Gastroesophageal sphincter (tissue), 3 donors: ENCODE measurements around the gene NBPF20.
"Not testable (repeated sequence)": the region's sequence is repeated elsewhere in the genome, so short reads cannot be mapped to it uniquely, and the experiment has no call there.

Source experiments
- CTCF ChIP-seq, 4 experiments: fragments of 200-600 bp in 2 of 4; fragments of 450-650 bp in 2 of 4; sonication (generic) in 1 of 4; IDR thresholded peaks; one replicate each; pipeline ENCODE4 v1.5.1; 2017 to 2019; ENCODE audit warnings: antibody characterized with exemption in 4 of 4, mild to moderate bottlenecking in 2 of 4, moderate library complexity in 2 of 4
- POLR2A ChIP-seq, 2 donors: fragments of 450-650 bp; IDR thresholded peaks; one replicate each; pipeline ENCODE4 v1.6.1; 2017; ENCODE audit warnings: antibody characterized with exemption in 2 of 2, mild to moderate bottlenecking in 2 of 2, moderate library complexity in 1 of 2

GRCh38 chr1:145445219-145445618, 19.8 kb upstream of the NBPF20 start:
- TF ChIP-seq POLR2A, CTCF (IDR thresholded peaks at IDR 0.05): not testable (repeated sequence)
